Tongue (tissue), 2 donors: Measurements from ENCODE around the gene ARHGEF2. TPM values are rescaled to one million over a fixed set of nuclear protein-coding genes. Genes with fewer than 3 reads are reported as not detected.
"Not testable (repeated sequence)": the region's sequence is repeated elsewhere in the genome, so short reads cannot be mapped to it uniquely, and the experiment has no call there.

Experiments
- DNase-seq: peaks from one replicate; pipeline ENCODE4 v3.0.0-alpha.2; 2015
- total RNA-seq: library from RNA; depleted of rRNA; stranded (reverse); fragments of >200 nt; gene quantifications from one replicate; pipeline ENCODE4 v1.2.3, GENCODE V29; 2014

ARHGEF2 gene
- total RNA-seq, 1 donor from 2014 or later: 115 TPM

GRCh38 chr1:155942578-155943141 lies 35.7 kb downstream of the ARHGEF2 start:
- DNase-seq: no peak

DNA sequence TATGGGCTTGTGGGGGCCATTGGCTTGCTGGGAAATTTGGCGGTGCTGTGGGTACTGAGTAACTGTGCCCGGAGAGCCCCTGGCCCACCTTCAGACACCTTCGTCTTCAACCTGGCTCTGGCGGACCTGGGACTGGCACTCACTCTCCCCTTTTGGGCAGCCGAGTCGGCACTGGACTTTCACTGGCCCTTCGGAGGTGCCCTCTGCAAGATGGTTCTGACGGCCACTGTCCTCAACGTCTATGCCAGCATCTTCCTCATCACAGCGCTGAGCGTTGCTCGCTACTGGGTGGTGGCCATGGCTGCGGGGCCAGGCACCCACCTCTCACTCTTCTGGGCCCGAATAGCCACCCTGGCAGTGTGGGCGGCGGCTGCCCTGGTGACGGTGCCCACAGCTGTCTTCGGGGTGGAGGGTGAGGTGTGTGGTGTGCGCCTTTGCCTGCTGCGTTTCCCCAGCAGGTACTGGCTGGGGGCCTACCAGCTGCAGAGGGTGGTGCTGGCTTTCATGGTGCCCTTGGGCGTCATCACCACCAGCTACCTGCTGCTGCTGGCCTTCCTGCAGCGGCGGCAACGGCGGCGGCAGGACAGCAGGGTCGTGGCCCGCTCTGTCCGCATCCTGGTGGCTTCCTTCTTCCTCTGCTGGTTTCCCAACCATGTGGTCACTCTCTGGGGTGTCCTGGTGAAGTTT lies 36.4 kb downstream of the ARHGEF2 start:
- DNase-seq: no peak

DNA sequence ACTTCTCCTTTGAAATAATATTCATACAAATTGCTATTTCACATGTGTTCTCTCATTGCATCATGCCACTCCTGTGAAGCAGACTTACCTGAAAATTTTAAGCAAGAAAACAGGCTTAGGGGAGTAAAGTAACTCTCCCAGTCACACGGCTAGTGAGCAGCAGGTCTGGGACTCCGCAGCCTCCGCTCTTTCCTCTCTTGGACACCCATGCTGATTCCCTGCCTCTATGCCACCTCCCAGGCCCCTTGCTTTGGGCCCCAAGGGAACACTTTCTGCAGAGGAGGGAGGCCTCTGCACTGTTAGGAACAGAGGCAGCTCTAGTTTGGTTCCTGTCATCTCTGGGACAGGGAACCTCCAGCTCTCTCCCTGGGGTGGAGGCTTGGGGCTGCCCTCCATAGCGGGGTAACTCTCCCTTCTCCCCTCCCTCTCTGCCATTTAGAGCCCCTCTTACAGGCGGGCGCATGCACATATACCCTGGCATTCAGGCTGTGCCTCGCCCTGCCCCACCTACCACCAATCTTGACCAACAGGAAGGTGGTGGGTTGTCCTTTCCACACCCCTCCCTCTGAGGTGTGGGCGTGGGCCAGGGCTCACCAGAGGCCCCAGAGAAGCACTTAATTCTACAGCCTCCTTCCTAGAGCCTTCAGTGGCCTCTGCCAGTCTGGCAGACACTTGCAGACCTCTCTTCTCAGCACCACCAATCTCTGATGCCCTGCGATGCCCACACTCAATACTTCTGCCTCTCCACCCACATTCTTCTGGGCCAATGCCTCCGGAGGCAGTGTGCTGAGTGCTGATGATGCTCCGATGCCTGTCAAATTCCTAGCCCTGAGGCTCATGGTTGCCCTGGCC lies 37.1 kb downstream of the ARHGEF2 start, which contains the start of gene RXFP4:
RXFP4 (plus strand) TSS at position 646 of the 852 bp plus-strand sequence; CDS start at position 718, 72 bp downstream.
- peak; percentile 22 for DNase-seq

GRCh38 chr1:155940482-155940992 lies 37.8 kb downstream of the ARHGEF2 start:
- peak; percentile 49 for DNase-seq

- DNase-seq: peak; percentile 87
Observed at GRCh38 chr1:155938220-155938627, 40.1 kb downstream of the ARHGEF2 start.

GRCh38 chr1:155934936-155935590 lies 43.3 kb downstream of the ARHGEF2 start:
- DNase-seq: peak; percentile 21

DNA sequence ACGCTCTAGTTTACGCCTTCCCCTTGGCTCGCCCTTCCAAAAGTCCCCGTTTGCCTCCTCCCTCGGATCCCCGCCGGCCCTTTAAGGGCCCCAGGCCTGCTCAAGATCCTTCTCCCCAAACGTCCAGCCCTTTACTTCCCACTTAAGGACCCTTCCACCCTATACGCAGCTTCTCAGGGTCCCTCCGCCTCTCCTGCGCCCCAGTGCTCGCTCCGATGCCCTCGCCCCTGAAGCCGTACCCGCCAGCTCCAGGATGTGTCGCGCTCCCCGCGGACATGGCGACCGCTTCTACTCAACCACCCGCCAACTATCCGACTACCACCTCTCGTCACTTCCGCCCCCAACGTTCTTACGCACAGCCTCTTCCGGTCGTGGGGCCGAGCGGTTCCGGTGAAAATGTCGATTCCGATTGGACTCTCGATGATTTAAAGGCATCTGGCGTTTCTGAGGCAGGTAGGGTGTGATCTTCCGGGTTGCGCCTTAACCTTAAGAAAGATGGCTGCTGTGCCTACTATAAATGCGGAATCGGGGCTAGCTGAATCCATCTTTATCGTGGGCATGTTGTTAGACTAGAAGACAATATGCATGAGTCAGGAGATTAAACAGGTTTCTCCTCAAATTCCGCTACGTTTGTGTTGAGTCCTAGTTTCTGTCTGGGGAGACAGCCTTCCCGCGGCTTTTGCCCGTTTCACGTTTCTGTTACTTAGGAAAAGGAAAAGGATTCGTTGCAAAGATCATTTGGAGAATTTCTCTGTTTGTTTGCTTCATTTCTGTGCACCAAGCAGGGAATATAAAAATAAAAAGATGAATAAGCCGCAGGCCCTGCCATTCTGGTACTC lies 44.0 kb downstream of the ARHGEF2 start, which contains the start of gene KHDC4:
KHDC4 (minus strand) TSS at position 317 of the 839 bp plus-strand sequence; CDS start at position 277, 40 bp downstream.
- DNase-seq: peak; percentile 100

- no peak for DNase-seq
Observed at GRCh38 chr1:155933591-155934096, 44.7 kb downstream of the ARHGEF2 start.

GRCh38 chr1:155932487-155932886 lies 45.9 kb downstream of the ARHGEF2 start:
- DNase-seq: no peak

GRCh38 chr1:155932081-155932480 lies 46.3 kb downstream of the ARHGEF2 start:
- no peak for DNase-seq

DNA sequence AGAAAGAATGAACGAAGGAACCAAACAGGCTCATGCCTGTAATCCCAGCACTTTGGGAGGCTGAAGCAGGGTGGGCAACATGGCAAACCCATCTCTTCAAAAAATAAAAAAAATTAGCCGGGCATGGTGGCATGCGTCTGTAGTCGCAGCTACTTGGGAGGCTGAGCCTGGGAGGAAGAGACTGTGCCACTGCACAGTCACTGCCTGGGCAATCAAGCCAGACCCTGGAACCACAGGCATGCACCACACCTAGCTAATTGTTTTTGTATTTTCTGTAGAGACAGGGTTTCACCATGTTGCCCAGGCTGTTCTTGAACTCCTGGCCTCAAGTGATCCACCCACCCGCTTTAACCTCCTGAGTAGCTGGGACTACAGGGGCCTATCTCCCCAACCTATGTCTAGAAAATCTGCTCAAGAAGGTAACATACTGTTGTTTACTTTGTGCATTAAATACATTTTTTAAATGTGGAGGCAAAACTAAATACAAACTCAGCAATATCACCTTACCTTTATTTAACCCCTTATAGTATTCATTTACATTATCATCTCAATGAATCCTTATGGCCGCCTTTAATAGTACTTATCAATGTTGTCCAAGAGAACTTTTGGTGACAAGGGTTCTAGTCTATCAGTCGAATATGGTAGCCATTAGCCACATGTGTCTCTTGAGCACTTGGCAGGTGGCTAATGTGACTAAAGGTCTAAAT lies 46.9 kb downstream of the ARHGEF2 start:
- no peak for DNase-seq

DNA sequence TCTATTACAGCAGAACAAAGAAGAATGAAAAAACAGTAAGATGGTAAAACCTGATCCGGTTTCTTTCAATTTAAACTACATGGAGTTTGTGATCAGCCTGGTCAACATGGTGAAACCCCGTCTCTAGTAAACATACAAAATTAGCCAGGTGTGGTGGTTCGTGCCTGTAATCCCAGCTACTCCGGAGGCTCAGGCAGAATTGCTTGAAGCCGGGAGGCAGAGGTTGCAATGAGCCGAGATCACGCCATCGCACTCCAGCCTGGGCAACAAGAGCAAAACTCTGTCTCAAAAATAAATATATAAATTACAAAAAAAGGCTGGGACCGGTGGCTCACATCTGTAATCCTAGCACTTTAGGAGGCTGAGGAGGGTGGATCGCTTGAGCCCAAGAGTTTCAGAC lies 47.6 kb downstream of the ARHGEF2 start:
- DNase-seq: not testable (repeated sequence)

DNA sequence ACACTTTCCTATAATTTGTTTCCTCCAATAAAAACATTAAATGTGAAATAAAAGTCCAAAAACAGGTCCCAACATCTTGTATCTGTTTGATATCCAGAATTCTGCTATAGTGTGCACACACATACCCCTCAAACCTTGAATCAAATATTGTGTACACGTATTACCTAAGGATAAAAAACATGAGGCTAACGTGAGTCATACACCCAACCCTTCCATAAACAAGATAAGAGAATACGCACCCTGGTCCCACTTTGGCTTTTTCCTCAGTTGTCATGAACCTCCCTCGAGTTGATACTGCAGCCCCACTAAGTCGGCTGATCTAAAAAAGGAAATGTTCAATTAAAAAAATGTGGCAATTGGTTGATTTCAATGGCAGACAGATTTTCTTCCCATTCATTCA lies 49.3 kb downstream of the ARHGEF2 start:
- DNase-seq: no peak

GRCh38 chr1:155925506-155925905 lies 52.8 kb downstream of the ARHGEF2 start:
- DNase-seq: no peak

DNA sequence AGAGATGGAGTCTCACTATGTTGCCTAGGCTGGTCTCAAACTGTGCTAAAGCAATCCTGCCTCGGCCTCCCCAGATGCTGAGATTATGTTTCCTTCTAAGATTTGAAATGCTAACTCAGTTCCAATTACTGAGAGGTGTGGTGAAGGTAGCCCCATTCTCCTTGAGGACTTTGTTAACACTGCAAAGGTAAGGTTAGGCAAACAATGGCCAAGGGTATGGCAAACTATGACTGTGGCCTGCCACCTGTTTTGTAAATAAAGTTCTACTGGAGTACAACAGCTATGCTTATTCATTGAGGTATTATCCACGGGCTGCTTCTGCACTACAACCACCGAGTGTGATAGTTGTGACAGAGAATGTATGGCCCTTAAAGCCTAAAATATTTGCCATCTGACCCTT lies 57.6 kb downstream of the ARHGEF2 start:
- no peak for DNase-seq

DNA sequence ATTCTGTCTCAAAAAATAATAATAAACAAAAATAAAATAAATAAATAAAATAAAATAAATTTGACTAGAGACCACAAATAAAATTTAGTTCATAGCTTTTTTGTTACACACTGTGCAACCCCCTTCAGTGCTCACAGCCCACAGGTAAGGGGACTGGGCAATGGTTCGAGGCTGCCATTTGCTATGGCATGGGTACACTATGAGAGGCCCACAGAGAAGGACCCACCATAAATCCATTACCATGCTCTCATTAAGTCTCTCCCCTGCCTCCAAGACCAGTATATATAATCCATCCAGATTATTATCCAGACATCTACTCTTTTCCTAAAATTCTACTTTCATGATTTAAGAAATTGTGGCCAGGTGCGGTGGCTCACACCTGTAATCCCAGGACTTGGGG lies 58.5 kb downstream of the ARHGEF2 start:
- DNase-seq: no peak

- no peak for DNase-seq
Observed at GRCh38 chr1:155918660-155919059, 59.7 kb downstream of the ARHGEF2 start.

- no peak for DNase-seq
Observed at GRCh38 chr1:155913969-155914757, 64.2 kb downstream of the ARHGEF2 start.

- DNase-seq: no peak
Observed at GRCh38 chr1:155912056-155912536, 66.3 kb downstream of the ARHGEF2 start.
